ENCODE results near the gene COPG1.
A peak's percentile ranks its signal among the peaks of the same experiment; 100 is the strongest.
"Not testable (repeated sequence)": the region's sequence is repeated elsewhere in the genome, so short reads cannot be mapped to it uniquely, and the experiment has no call there.

Gene COPG1

GRCh38 chr3:129245641-129246306 is 3.6 kb upstream of the COPG1 start:
- peak; percentile 64 for DNase-seq

DNA sequence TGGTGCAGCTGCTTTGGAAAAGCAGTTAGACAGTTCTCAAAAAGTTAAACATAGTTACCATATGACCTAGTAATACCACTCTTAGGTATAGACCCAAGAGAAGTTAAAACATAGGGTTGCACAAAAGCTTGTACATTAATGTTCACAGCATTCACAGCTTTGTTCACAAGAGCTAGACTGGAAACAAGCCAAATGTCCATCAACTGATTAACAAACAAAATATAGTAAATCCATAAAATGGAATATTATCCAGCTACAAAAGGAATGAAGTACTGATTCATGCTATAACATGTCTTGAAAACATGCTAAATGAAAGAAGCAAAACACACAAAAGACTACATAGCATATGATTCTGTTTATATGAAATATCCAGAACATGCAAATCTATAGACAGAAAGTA is 2.8 kb upstream of the COPG1 start:
- no peak for DNase-seq

- no peak for DNase-seq
These were observed 973 bp upstream of the COPG1 start for GRCh38 chr3:129248286-129248979.

GRCh38 chr3:129252748-129253147 is 3.3 kb downstream of the COPG1 start:
- DNase-seq = no peak

GRCh38 chr3:129254536-129255230 is 5.3 kb downstream of the COPG1 start:
- DNase-seq = no peak

GRCh38 chr3:129256270-129256669 is 6.9 kb downstream of the COPG1 start:
- no peak for DNase-seq

DNA sequence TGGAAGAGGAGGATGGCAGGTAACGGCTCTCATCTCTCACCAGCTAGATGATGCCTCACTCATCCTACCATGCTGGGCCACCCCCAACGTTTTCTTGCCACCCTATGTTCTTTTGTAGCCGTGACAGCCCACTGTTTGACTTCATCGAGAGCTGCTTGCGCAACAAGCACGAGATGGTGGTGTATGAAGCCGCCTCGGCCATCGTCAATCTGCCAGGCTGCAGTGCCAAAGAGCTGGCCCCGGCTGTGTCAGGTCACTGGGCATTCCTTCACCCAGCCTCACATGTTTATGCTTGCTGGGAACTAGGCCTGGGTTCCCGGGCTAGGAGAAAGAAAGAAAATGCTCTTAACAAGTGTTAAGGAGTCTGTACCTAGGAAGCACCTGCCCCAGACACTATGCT is 8.2 kb downstream of the COPG1 start:
- no peak for DNase-seq

DNA sequence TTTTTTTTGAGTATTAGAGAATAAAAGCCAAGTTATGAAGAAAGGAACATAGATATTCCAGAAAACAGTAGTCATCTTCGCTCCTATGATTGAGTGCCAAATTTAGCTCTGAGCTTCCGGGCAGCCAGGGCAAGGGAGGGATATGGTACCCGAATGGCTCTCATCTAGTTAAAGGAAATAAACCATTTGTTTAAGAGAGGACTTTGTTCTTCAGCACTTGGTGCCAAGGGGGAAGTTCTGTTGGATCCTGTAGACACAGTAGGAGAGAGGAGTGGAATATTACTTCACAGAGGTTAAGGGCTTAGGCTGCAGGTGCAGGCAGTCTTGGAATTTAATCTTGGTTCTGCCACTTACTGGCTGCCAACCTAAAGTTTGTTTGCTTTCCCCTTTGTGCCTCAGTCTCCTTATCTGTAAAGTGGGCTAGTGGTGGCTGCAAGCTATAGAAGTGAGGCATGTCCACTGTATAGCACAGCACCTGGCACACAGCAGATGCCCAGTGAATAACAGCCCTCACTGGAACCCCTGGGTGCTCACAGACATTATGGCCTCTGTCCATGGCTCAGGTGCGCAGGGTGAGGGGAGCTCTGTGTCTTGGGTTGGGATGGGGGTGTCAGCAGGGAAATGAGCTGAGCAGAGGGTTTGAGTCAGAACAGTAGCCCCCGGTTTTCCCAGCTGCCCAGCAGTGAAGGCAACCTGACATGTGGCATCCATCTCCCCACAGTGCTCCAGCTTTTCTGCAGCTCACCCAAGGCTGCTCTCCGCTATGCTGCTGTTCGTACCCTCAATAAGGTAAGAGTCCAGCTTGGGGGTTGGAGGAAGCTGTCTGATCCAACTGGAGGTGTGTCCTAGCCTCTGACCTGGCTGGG is 10.4 kb downstream of the COPG1 start:
- no peak for DNase-seq

GRCh38 chr3:129260606-129261005 is 11.2 kb downstream of the COPG1 start:
- DNase-seq = no peak

- no peak for DNase-seq
These were observed 12.5 kb downstream of the COPG1 start for GRCh38 chr3:129261894-129262293.

GRCh38 chr3:129263161-129263910 is 13.9 kb downstream of the COPG1 start:
- no peak for DNase-seq

DNA sequence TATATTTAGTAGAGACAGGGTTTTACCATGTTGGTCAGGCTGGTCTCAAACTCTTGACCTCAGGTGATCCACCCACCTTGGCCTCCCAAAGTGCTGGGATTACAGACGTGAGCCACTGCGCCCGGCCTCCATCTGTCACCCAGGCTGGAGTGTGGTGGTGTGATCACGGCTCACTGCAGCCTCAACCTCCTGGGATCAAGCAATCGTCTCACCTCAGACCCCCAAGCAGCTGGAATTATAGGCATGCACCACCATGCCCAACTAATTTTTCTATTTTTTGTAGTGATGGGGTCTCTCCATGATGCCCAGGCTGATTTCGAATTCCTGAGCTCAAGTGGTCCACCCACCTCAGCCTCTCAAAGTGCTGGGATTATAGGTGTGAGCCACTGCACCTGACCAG is 15.6 kb downstream of the COPG1 start:
- DNase-seq = not testable (repeated sequence)

- no peak for DNase-seq
These were observed 17.2 kb downstream of the COPG1 start for GRCh38 chr3:129266651-129267050.

GRCh38 chr3:129268396-129268795 is 19.0 kb downstream of the COPG1 start:
- no peak for DNase-seq

- DNase-seq = no peak
These were observed 22.3 kb downstream of the COPG1 start for GRCh38 chr3:129271674-129272073.

- DNase-seq = no peak
These were observed 27.0 kb downstream of the COPG1 start for GRCh38 chr3:129276385-129276784.

- no peak for DNase-seq
These were observed 28.4 kb downstream of the COPG1 start for GRCh38 chr3:129277829-129278271.

DNA sequence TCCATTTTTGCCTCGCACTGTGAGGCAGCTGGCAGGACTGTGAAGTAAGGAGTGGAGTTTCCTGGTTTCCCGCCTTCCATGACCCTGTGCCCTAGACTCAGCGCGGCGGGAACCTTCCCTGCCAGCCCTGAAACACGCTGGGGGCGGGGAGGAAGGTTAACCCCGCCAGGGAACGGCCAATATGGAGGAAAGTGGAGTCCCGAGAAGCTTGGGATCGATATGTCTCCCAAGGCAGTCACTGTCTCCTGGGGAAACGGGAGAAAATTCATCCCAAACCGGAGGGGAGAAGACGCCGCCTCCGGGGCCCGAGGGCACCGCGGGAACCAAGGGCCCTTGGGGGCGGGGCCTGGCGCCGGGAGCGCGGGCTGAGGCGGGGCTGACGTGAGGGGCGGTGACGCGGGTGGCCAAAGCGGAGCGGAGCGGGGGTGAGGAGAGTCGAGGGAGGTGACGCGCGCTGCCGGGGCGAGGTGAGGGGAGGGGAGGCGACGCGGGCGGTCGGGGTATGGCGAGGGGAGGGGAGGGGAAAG is 29.1 kb downstream of the COPG1 start, which contains the start of gene HMCES:
HMCES (plus strand) TSS at position 432 of the 527 bp plus-strand sequence. CDS start 863 bp downstream, outside the sequence.
- DNase-seq = peak; percentile 95

DNA sequence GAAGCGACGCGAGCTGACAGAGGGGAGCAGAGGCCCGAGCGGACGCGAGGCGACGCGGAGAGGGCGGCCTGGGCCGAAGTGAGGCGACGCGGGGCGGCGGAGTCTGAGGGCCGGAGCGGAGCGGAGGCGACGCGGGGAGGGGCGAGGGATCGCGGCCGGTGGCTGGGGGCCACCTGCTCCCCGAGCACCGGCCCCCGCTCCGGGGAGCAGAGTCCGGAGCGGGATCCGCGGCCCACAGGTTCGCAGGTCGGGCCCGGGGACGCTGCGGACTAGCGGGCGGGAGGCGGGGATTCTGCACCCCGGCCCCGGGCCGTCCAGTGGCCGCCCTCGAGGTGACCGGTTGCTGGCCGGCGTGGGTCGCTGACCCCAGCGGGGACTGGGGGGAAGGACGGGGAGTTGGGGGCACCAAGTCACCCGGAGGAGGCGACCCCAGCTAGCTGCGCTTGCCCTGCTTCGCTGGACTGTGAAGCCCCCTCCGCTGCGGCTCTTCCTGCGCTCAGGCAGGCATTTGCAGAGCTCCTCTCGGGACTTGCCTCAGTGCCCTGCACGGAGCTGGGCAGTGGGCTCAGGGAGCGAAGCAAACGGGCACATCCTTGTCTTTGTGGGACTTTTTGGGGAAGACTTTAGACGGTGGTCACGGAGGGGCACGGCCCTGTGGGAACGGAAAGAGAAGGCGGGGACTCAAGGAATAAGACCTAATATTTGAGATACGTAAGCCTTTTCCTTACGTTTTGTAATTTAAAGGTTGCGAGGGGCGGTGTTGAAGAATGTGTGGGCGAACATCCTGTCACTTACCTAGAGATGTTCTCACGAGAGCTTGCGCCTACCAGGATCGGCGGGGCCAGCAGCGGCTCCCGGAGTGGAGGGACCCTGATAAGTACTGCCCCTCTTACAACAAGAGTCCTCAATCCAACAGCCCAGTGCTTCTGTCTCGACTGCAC is 29.8 kb downstream of the COPG1 start:
- peak; percentile 54 for DNase-seq

DNA sequence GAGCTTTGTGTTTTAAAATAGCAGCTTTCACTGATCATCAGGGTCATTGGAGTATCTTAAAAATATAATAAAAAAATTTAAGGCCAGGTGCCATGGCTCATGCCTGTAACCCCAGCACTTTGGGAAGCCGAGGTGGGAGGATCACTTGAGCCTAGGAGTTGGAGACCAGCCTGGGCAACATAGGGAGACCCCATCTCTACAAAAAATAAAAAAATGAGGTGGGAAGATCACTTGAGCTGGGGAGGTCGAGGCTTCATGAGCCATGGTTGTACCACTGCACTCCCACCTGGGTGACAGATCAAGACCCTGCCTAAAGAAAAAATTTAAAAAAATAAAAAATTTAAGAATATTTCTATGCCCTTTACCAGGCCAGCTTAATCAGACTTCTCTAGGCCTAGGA is 30.8 kb downstream of the COPG1 start:
- no peak for DNase-seq

DNA sequence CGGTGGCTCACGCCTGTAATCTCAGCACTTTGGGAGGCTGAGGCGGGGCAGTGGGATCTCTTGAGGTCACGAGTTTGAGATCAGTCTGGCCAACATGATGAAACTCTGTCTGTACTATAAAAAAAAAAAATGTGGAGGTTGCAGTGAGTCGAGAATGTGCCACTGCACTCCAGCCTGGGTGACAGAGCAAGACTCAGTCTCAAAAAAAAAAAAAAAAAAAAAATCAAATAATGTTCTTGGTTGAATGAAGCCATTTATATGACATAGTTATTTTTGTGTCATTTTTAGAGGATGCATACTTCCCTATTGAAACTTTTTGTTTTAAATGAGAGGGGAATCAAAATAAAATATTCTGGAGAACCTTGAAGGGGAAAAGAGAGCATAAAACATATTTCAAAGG is 32.3 kb downstream of the COPG1 start:
- DNase-seq = no peak

Measured in stimulated activated naive CD4-positive, alpha-beta T cell treated with Interleukin-2 at 50 U/mL for 16 hours (primary cell).